K562 (cell line): Measurements from ENCODE around the gene C1orf56. TPM values are rescaled to one million over a fixed set of nuclear protein-coding genes. Genes with fewer than 3 reads are reported as not detected.

Source experiments
- CREM ChIP-seq: IDR thresholded peaks from 2 replicates; pipeline ENCODE4 v1.6.1; 2014; ENCODE audit warnings: antibody characterized with exemption, low read depth
- FOSL1 ChIP-seq: fragments of 200-800 bp; sonication (Bioruptor generic); conservative IDR thresholded peaks from 2 replicates; pipeline ENCODE4 v1.6.1; 2016; ENCODE audit warnings: missing genetic modification characterization, missing compliant biosample characterization
- NFE2 ChIP-seq: IDR thresholded peaks from 2 replicates; pipeline ENCODE4 v1.6.1; 2014; ENCODE audit warnings: antibody characterized with exemption, low read depth
- PKNOX1 ChIP-seq: fragments of 450-650 bp; IDR thresholded peaks from 2 replicates; pipeline ENCODE4 v1.6.1; 2016
- SMARCE1 ChIP-seq: fragments of 450-650 bp; IDR thresholded peaks from 2 replicates; pipeline ENCODE4 v1.7.1; 2016; ENCODE audit warnings: mild to moderate bottlenecking
- ZNF407 ChIP-seq: fragments of 450-650 bp; IDR thresholded peaks from 2 replicates; pipeline ENCODE4 v1.6.1; 2016; ENCODE audit warnings: low read depth
- ZNF507 ChIP-seq: conservative IDR thresholded peaks from 2 replicates; pipeline ENCODE4 v1.6.1; 2017; ENCODE audit warnings: missing genetic modification characterization, missing compliant biosample characterization
- polyA plus RNA-seq, 8 experiments: library from polyadenylated mRNA; depleted of rRNA in 4 of 8; stranded (reverse) in 5 of 8; unstranded in 3 of 8; fragments of >200 nt; fragmentation: Nextera tagmentation in 2 of 8; fragmentation: Illumina TruSeq in 1 of 8; extraction: Ambion mirVana in 2 of 8; extraction: Trizol in 1 of 8; gene quantifications; 2 replicates each; pipeline versions ENCODE4 v1.2.1 to v1.2.3, GENCODE V29; 2011 to 2014; ENCODE audit warnings: inconsistent platforms in 1 of 8, missing spikeins in 1 of 8
- total RNA-seq, 7 experiments: library from RNA; depleted of rRNA in 6 of 7; stranded (reverse); fragments of >200 nt in 6 of 7; fragmentation: Illumina TruSeq in 2 of 7; extraction: Trizol in 2 of 7; gene quantifications; 2 replicates each; pipeline versions ENCODE4 v1.2.1 to v1.2.3, GENCODE V29; 2011 to 2021; ENCODE audit warnings: low replicate concordance in 1 of 7
- TF ChIP-seq, protein P1 (sequence below): fragments of 450-650 bp; IDR thresholded peaks from 2 replicates; pipeline ENCODE4 v1.6.1; 2016; ENCODE audit warnings: mild to moderate bottlenecking, moderate library complexity

Gene C1orf56
- total and polyA plus RNA-seq, 9 of the 15 experiments (the other 6 are each of a cell fraction or from before 2014, with no cell fraction given): 0.18 to 15.7 (median 1.1) TPM

DNA sequence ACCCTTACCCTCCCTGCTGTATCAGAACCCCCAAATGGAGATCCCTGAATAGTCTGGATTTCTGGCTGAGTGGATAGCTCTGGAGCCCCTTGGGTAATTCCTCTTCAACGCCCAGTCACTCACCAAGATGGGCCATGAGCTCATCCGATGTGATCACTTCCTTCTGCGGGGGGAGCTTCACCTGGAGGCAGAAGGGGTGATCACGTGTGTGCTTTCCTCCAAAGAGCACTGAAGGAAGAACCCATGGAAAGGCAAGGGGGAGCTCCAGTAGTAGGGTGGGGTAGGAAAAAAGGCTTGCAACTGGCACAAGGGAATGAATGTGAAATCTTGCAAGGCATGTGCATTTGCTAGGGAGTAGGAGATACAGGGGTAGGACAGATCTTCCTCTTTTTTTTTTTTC, 45.9 kb upstream of the C1orf56 start (continued):
- TF ChIP-seq, protein P1, sequence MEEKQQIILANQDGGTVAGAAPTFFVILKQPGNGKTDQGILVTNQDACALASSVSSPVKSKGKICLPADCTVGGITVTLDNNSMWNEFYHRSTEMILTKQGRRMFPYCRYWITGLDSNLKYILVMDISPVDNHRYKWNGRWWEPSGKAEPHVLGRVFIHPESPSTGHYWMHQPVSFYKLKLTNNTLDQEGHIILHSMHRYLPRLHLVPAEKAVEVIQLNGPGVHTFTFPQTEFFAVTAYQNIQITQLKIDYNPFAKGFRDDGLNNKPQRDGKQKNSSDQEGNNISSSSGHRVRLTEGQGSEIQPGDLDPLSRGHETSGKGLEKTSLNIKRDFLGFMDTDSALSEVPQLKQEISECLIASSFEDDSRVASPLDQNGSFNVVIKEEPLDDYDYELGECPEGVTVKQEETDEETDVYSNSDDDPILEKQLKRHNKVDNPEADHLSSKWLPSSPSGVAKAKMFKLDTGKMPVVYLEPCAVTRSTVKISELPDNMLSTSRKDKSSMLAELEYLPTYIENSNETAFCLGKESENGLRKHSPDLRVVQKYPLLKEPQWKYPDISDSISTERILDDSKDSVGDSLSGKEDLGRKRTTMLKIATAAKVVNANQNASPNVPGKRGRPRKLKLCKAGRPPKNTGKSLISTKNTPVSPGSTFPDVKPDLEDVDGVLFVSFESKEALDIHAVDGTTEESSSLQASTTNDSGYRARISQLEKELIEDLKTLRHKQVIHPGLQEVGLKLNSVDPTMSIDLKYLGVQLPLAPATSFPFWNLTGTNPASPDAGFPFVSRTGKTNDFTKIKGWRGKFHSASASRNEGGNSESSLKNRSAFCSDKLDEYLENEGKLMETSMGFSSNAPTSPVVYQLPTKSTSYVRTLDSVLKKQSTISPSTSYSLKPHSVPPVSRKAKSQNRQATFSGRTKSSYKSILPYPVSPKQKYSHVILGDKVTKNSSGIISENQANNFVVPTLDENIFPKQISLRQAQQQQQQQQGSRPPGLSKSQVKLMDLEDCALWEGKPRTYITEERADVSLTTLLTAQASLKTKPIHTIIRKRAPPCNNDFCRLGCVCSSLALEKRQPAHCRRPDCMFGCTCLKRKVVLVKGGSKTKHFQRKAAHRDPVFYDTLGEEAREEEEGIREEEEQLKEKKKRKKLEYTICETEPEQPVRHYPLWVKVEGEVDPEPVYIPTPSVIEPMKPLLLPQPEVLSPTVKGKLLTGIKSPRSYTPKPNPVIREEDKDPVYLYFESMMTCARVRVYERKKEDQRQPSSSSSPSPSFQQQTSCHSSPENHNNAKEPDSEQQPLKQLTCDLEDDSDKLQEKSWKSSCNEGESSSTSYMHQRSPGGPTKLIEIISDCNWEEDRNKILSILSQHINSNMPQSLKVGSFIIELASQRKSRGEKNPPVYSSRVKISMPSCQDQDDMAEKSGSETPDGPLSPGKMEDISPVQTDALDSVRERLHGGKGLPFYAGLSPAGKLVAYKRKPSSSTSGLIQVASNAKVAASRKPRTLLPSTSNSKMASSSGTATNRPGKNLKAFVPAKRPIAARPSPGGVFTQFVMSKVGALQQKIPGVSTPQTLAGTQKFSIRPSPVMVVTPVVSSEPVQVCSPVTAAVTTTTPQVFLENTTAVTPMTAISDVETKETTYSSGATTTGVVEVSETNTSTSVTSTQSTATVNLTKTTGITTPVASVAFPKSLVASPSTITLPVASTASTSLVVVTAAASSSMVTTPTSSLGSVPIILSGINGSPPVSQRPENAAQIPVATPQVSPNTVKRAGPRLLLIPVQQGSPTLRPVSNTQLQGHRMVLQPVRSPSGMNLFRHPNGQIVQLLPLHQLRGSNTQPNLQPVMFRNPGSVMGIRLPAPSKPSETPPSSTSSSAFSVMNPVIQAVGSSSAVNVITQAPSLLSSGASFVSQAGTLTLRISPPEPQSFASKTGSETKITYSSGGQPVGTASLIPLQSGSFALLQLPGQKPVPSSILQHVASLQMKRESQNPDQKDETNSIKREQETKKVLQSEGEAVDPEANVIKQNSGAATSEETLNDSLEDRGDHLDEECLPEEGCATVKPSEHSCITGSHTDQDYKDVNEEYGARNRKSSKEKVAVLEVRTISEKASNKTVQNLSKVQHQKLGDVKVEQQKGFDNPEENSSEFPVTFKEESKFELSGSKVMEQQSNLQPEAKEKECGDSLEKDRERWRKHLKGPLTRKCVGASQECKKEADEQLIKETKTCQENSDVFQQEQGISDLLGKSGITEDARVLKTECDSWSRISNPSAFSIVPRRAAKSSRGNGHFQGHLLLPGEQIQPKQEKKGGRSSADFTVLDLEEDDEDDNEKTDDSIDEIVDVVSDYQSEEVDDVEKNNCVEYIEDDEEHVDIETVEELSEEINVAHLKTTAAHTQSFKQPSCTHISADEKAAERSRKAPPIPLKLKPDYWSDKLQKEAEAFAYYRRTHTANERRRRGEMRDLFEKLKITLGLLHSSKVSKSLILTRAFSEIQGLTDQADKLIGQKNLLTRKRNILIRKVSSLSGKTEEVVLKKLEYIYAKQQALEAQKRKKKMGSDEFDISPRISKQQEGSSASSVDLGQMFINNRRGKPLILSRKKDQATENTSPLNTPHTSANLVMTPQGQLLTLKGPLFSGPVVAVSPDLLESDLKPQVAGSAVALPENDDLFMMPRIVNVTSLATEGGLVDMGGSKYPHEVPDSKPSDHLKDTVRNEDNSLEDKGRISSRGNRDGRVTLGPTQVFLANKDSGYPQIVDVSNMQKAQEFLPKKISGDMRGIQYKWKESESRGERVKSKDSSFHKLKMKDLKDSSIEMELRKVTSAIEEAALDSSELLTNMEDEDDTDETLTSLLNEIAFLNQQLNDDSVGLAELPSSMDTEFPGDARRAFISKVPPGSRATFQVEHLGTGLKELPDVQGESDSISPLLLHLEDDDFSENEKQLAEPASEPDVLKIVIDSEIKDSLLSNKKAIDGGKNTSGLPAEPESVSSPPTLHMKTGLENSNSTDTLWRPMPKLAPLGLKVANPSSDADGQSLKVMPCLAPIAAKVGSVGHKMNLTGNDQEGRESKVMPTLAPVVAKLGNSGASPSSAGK: 0 out of 2 replicates have a peak, but pooled peaks have one; percentile 25
- TF ChIP-seq CREM (peak; percentile 64), ZNF407 (no peak), ZNF507 (tag) (no peak), SMARCE1 (peak; percentile 80; the same call in 1 of the 2 replicates), FOSL1 (0 out of 2 replicates have a peak, but pooled peaks have one; percentile 54), PKNOX1 (peak; percentile 70), NFE2 (no peak)
